ENCODE measurements around the gene LRRC45.

Gene LRRC45

DNA sequence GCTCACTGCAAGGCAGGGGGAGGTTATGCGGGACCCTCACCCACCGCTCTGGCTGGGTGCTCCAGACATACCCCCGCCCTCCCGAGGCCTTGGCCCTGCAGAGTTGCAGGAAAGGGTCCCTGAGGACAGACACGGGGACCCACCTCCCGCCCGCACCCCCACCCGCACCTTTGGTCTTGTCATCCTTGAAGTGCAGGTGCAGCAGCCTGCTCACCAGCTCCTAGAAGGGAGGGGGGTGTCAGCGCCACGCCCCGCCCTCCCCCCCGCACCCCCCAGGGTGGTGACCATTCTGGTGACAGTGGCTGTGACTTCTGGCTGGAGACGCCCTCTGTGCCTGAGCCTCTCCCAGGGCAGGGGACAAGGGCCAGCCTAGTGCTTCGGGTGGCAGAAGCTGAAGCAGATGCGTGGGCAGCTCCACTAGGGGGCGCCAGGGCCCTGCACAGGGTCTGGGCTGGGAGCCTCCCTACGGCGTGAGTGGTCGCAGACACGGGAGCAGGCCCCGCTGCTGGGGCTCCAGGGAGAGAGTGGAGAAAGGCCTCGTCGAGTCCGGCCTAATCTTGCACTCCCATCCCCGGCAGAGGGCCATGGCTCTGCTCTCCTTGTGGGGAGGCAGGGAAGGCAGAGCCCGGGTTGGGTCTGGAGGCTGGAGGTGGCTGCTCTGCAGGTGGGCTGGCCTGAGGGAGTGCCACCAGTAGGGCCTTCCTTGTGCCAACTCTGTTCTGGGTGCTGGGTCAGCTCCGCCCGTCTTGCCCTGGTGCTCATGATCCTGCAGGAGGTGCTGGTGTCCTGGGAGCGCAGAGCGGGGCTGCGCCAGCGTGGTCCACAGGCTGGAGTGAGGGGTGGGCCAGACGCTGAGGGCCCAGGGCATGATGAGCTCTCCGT lies 3.2 kb upstream of the LRRC45 start:
- Mint-ChIP-seq H3K27ac (no peak overlapping the region), H3K4me1 (peaks cover 13% of the 10 kb centered on the region), H3K4me3 (no peak overlapping the region), H3K36me3 (no peaks in the 10 kb centered on the region), H3K27me3 (no peaks in the 10 kb centered on the region), H3K9me3 (no peaks in the 10 kb centered on the region)

DNA sequence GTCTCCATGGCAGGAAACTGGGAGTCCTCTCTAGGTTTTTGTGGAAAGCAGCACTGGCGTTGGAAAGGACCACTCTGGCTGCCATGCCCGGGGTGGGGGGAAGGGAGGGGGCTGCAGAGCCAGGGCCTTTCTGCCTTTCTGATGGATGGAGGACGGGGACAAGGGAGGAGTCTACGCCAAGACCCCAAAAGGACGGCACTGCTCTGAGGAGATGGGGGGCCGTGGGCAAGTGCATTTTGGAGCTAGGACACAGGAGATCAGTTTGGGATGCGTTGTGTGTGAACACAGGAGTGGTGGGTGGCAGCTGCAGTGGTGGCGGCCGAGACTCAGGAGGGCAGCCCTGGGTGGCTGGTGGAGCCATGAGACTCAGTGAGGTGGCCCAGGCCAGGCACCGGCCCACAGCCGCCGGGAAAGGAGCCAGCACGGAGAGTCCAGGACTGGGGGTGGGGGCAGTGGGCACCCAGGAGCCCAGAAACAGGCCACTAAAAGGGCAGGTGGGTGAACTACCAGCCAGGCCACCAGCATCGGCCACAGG lies 2.5 kb upstream of the LRRC45 start:
- Mint-ChIP-seq H3K9me3 (no peaks in the 10 kb centered on the region), H3K27me3 (no peaks in the 10 kb centered on the region), H3K36me3 (no peaks in the 10 kb centered on the region), H3K4me1 (peaks cover 13% of the 10 kb centered on the region), H3K4me3 (peak overlapping the region; percentile 39), H3K27ac (no peak overlapping the region)

DNA sequence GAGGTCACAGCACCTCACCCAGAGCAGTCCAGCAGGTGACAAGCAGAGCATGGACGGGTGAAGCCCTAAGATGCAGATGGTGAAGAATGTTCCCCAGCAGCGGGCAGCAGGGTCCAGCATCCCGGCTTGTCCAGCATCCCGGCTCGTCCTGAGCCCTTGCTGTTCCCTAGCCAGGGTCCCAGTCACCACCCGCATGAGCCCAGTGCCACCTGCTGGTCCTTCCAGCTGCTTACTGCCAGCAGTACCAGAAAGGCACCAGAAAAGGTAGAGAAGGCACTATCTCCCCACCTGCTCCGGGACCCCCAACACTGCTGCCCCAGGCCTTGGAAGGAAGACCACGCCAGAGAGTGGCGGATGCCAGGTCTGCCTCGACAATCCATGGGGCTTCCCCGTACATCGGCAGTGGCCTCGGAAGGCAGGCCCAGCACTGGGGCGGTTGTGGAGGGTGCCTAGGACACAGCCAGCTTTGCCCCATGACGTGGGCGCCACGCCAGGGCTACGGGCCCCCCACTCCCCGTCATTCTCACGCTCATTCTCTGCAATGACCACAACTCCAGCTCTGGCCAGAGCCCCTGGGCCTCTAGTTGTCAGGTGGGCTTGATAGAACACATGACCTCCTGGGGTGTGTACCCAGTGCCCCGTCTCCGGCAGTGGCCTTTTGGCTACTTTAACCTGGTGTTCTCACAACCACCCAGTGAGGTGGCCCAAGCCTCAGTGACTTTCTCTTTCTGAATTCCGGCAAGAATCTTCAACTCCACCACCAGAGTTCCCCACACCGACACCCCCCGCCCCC lies 1.8 kb upstream of the LRRC45 start:
- no peaks in the 10 kb centered on the region for H3K9me3 Mint-ChIP-seq
- peak overlapping the region; percentile 35 for H3K27ac Mint-ChIP-seq

DNA sequence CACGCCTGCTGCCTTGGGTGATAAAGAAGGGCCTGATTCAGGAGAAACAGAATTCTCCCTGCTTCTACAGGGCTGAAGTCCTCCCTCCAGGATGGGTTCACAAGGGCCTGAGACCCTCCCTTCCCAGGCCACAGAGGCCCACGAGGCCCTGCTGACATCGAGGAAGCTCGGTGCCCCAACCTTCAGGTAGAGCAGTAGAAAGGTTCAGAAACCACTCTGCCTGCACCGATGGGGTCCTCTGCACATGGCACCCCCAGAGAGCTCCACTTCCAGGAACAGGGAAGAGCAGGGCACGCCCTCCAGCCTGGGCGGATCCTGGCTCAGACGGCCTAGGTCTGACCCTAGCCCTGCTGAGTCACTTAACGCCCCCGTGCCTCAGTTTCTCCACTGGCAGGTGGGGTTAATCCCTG lies 1.2 kb upstream of the LRRC45 start:
- Mint-ChIP-seq H3K4me1 (peaks cover 13% of the 10 kb centered on the region), H3K36me3 (no peaks in the 10 kb centered on the region), H3K27me3 (no peaks in the 10 kb centered on the region), H3K9me3 (no peaks in the 10 kb centered on the region), H3K4me3 (peak overlapping the region; percentile 88), H3K27ac (no peak overlapping the region)

More for the DNA sequence above, 1.8 kb upstream of the LRRC45 start:
- H3K4me1 Mint-ChIP-seq = peaks cover 13% of the 10 kb centered on the region
- H3K4me3 Mint-ChIP-seq = peak overlapping the region; percentile 88
- H3K36me3 Mint-ChIP-seq = no peaks in the 10 kb centered on the region
- H3K27me3 Mint-ChIP-seq = no peaks in the 10 kb centered on the region

DNA sequence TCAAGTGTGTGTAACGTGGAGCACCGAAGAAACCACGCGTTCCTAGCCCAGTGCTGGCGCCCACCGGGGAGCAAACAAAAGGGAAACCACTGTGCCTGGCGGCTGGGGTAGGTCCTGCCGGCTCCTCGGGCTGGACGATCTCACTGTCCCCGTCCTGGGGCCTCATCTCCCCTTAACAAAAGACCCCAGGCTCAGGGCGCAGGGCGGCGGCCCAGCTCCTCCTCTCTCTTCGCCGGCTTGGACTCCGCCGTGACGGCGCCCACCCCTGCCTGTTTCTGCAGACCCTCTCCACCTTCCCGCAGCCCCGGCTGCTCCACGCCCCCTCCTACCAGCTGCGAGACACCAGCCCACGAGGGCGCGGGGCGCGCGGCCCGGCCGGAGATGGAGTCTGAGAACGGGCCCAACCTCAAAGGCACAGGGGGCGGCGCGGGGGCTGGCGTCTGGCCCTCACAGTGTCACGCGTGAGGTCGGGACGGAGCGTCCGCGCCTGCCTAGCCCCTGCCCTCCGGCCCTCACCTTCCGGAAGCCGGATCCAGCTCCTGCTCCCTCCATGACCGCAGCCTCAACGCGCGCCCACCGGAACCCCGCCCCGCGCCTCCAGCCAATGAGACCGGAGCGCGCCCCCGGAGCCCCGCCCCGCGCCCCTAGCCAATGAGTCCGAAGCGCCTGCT lies 660 bp upstream of the LRRC45 start, which contains the start of gene CENPX:
Gene CENPX (minus strand): TSS at position 569 of the 671 bp plus-strand sequence. CDS start 17 bp downstream, at position 552.
- Mint-ChIP-seq H3K4me1 (peaks cover 13% of the 10 kb centered on the region), H3K9me3 (no peaks in the 10 kb centered on the region), H3K27ac (peak within 1 kb of the TSS; percentile 68), H3K4me3 (peak within 1 kb of the TSS; percentile 88), H3K36me3 (no peaks in the 10 kb centered on the region), H3K27me3 (no peaks in the 10 kb centered on the region)

DNA sequence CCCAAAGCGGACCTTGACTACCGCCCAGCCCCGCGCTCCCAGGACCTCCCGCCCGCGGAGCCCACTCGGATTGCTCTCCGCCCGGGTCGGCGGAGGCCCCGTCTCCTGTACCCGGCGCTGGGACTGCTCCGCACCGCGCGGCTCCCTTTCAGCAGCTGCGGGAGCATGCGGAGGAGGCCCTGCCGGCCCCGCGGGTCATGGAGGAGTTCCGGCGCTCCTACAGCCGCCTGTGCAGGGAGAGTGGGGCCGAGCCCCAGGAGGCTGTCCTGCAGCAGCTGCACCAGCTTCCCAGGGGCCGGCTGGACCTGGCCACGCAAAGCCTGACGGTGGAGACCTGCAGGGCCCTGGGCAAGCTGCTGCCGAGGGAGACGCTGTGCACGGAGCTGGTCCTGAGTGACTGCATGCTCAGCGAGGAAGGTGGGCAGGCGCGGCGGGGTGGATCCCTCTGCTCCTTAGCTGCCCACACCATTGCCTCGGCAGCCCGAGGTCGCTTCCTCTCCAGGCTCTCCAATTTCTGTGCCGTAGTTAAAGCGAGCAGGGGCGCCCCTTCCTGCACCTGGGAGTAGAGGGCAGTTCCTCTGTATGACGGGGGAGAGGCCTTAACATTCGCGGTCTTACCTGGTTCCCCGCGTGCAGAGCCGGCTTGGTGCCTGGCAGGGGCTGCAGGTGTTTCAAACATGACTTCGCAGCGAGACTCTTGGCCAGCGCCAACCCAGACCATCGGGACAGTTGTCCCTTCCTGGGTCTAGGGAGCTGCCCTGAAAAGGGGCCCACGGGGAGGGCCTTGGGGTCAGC lies 539 bp downstream of the LRRC45 start:
- H3K36me3 Mint-ChIP-seq = no peaks in the 10 kb centered on the region
- H3K4me1 Mint-ChIP-seq = peaks cover 13% of the 10 kb centered on the region
- no peaks in the 10 kb centered on the region for H3K27me3 Mint-ChIP-seq
- no peak overlapping the region for H3K27ac Mint-ChIP-seq
- no peaks in the 10 kb centered on the region for H3K9me3 Mint-ChIP-seq
- peak overlapping the region; percentile 82 for H3K4me3 Mint-ChIP-seq

DNA sequence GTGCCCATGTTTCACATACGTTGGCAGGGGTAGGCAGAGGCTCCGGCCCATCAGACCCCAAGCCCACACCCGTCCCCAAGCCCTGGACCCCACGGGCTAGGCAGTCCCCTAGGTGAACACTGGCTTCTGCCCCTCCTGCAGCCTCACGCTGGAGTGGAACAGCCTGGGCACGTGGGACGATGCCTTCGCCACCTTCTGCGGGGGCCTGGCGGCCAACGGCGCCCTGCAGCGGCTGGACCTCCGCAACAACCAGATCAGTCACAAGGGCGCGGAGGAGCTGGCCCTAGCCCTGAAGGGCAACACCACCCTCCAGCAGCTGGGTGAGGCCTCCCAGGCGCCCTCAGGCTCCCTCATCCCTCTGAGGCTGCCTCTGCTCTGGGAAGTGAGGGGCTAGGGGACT lies 1.8 kb downstream of the LRRC45 start:
- Mint-ChIP-seq H3K4me3 (no peak overlapping the region), H3K27me3 (no peaks in the 10 kb centered on the region), H3K27ac (no peak overlapping the region), H3K9me3 (no peaks in the 10 kb centered on the region), H3K4me1 (peaks cover 17% of the 10 kb centered on the region), H3K36me3 (no peaks in the 10 kb centered on the region)

DNA sequence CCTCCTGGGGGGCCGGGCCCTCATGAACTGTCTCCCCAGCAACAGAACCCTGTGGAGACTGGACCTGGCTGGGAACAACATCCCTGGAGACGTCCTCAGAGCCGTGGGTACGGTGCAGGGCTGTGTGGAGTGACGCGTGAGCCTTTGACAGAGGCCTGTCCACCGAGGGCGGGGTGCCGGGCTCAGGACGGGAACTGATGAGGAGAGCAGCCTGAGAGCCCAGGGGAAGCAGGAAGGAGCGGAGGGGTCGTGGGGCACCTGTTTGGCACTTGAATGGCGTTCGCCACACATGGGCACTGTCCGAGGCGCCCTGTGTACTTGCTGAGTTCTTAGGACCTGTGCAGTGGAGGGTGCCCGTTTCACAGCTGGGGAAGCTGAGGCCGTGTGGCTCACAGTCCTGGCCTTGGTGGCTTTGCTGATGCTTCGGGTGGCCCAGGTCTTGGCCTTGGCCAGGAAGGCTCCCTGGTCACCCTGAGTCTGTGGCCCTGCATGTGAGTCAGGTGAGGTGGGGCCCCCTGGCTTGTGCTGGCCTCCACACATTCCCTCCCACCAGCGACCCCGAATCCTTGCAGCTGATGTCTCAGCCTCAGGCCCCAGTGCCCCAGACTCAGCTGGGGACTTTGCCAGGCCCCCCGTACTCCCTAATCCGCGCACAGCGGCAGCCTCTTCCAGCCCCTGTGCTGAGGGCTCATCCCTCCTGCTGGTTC lies 2.4 kb downstream of the LRRC45 start:
- H3K36me3 Mint-ChIP-seq = no peaks in the 10 kb centered on the region
- H3K4me1 Mint-ChIP-seq = peaks cover 13% of the 10 kb centered on the region
- H3K27me3 Mint-ChIP-seq = no peaks in the 10 kb centered on the region
- no peak overlapping the region for H3K27ac Mint-ChIP-seq
- no peaks in the 10 kb centered on the region for H3K9me3 Mint-ChIP-seq
- no peak overlapping the region for H3K4me3 Mint-ChIP-seq

DNA sequence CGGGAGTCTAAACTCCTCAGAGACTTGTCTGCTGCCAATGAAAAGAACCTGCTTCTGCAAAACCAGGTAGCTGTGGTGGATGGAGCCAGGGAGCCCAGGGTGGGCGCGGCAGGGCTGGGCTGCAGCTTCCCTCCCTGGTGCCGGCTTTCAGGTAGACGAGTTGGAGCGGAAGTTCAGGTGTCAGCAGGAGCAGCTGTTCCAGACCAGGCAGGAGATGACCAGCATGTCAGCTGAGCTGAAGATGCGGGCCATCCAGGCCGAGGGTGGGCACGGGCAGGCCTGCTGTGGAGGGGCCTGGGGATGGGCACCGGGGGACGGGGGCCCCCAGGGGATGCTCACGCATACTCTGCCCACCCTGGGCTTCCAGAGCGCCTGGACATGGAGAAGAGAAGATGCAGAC lies 5.1 kb downstream of the LRRC45 start:
- no peaks in the 10 kb centered on the region for H3K36me3 Mint-ChIP-seq
- no peak overlapping the region for H3K4me3 Mint-ChIP-seq
- H3K9me3 Mint-ChIP-seq = no peaks in the 10 kb centered on the region
- no peaks in the 10 kb centered on the region for H3K27me3 Mint-ChIP-seq
- peaks cover 4% of the 10 kb centered on the region for H3K4me1 Mint-ChIP-seq
- no peak overlapping the region for H3K27ac Mint-ChIP-seq

DNA sequence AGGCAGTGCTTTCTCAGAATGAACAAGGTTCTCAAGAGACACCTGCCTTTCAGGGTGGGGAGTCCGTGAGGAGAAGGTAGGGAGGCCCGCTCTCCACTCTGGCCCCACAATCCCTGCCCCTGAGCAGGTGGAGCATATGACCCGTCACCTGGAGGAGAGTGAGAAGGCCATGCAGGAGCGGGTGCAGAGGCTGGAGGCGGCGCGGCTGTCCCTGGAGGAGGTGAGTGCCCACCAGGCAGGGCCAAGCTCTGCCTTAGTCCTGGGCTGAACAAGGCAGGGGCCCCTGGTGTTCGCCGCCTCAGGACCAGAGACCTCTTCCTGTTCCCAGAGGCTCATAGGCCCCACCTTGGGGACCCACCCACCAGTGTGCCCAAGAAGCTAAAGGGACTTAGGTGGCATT lies 5.9 kb downstream of the LRRC45 start:
- Mint-ChIP-seq H3K4me1 (peaks cover 4% of the 10 kb centered on the region), H3K9me3 (no peaks in the 10 kb centered on the region), H3K4me3 (no peak overlapping the region), H3K27me3 (no peaks in the 10 kb centered on the region), H3K36me3 (no peaks in the 10 kb centered on the region), H3K27ac (no peak overlapping the region)

DNA sequence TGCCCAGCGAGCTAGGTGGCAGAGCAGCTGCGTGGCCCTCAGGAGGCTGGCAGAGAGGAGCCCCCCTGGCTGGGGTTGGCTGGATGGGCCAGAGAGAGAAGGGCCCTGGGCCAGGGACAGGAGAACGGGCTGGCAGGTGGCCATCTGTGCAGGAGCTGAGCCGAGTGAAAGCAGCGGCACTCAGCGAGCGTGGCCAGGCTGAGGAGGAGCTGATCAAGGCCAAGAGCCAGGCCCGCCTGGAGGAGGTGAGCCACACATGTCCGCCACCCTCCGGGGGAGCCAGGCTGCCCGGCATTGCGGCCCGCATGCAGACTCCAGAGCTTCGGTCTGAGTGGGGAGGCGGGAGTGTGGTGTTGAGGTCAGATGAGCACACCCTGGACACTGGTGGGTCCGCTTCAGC lies 6.3 kb downstream of the LRRC45 start:
- no peak overlapping the region for H3K4me3 Mint-ChIP-seq
- no peaks in the 10 kb centered on the region for H3K27me3 Mint-ChIP-seq
- H3K9me3 Mint-ChIP-seq = no peaks in the 10 kb centered on the region
- H3K27ac Mint-ChIP-seq = no peak overlapping the region
- H3K36me3 Mint-ChIP-seq = no peaks in the 10 kb centered on the region
- H3K4me1 Mint-ChIP-seq = peaks cover 4% of the 10 kb centered on the region

DNA sequence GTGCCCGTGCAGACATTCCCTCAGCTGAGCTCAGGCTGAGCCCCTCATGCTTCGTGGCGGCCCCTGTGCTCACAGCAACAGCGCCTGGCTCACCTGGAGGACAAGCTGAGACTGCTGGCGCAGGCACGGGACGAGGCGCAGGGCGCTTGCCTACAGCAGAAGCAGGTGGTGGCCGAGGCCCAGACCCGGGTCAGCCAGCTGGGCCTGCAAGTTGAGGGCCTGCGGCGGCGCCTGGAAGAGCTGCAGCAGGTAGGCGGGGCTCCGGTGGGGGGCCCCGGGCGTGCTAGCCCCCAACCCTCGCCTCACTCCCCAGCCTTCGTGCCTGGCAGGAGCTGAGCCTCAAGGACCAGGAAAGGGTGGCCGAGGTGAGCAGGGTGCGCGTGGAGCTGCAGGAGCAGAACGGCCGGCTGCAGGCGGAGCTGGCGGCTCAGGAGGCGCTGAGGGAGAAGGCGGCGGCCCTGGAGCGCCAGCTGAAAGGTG lies 6.9 kb downstream of the LRRC45 start:
- H3K4me3 Mint-ChIP-seq = peak overlapping the region; percentile 88
- H3K4me1 Mint-ChIP-seq = peaks cover 7% of the 10 kb centered on the region

DNA sequence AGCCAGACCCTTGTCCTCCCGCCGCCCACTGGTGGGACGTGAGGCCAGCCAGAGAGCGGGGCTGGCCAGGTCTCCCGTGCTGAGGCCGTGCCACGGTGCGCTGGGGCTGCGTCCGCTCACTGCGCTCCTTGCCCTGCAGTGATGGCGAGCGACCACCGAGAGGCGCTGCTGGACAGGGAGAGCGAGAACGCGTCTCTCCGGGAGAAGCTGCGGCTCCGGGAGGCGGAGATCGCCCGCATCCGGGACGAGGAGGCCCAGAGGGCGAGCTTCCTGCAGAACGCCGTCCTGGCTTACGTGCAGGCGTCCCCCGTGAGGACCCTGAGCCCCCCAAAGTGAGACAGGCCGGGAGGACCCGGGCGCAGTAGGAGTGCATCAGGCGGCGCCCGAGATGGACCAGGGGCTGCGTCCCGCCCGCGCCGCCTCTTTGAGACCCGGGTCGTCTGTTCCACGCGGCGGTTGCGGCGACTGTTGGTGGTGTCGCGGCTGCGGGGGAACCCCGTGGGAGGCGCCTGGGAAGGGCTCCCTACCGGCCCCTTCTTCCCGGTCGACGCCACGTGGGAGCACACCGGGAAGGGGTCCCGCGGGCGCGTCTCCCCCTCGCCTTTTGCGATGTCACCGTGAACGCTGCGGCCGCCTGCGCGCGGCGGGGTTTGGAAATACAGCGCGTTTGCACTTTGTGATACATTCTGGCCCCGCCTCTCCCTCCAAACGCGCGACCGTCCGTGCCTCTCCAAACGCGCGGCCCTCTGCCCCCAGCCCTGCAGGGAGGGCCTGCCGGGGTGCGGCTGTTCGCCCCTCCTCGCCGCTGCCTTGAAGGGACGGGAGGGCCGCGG lies 7.6 kb downstream of the LRRC45 start:
- peak overlapping the region; percentile 59 for H3K27ac Mint-ChIP-seq
- no peaks in the 10 kb centered on the region for H3K36me3 Mint-ChIP-seq
- H3K9me3 Mint-ChIP-seq = no peaks in the 10 kb centered on the region
- H3K4me1 Mint-ChIP-seq = peaks cover 13% of the 10 kb centered on the region
- peak overlapping the region; percentile 88 for H3K4me3 Mint-ChIP-seq
- no peaks in the 10 kb centered on the region for H3K27me3 Mint-ChIP-seq

More for the DNA sequence above, 6.9 kb downstream of the LRRC45 start:
- Mint-ChIP-seq H3K36me3 (no peaks in the 10 kb centered on the region), H3K27me3 (no peaks in the 10 kb centered on the region), H3K27ac (no peak overlapping the region), H3K9me3 (no peaks in the 10 kb centered on the region)
